KMS-11 (cell line): ENCODE data around the gene COMMD10.

Experiments used
- H2AFZ ChIP-seq: fragments of 200-600 bp; sonication (generic); 2 replicates; pipeline ENCODE4 v1.6.1; 2016; ENCODE audit warnings: antibody characterized with exemption, mixed run types, low read depth
- H3K27ac ChIP-seq: fragments of 200-600 bp; sonication (generic); 2 replicates; pipeline ENCODE4 v1.6.1; 2016; ENCODE audit warnings: mild to moderate bottlenecking, mixed run types
- H3K27me3 ChIP-seq: fragments of 200-600 bp; sonication (generic); 2 replicates; pipeline ENCODE4 v1.6.1; 2017; ENCODE audit warnings: mild to moderate bottlenecking, low read depth, mixed run types, moderate library complexity; ENCODE audit not compliant: insufficient read depth
- H3K36me3 ChIP-seq: fragments of 200-600 bp; sonication (generic); 2 replicates; pipeline ENCODE4 v1.6.1; 2017; ENCODE audit warnings: mild to moderate bottlenecking, mixed run types; ENCODE audit not compliant: insufficient read depth
- H3K4me1 ChIP-seq: fragments of 200-600 bp; sonication (generic); 2 replicates; pipeline ENCODE4 v1.6.1; 2016; ENCODE audit warnings: mild to moderate bottlenecking, low read depth, mixed run types; ENCODE audit not compliant: poor library complexity, severe bottlenecking
- H3K4me2 ChIP-seq: fragments of 200-600 bp; sonication (generic); 2 replicates; pipeline ENCODE4 v1.7.0; 2016; ENCODE audit warnings: mild to moderate bottlenecking, mixed run types
- H3K4me3 ChIP-seq: fragments of 200-600 bp; sonication (generic); IDR thresholded peaks from 2 replicates; pipeline ENCODE4 v1.6.1; 2017; ENCODE audit warnings: low read depth, low read length, mixed read lengths; ENCODE audit not compliant: insufficient read depth
- H3K79me2 ChIP-seq: fragments of 200-600 bp; sonication (generic); 2 replicates; pipeline ENCODE4 v1.6.1; 2016; ENCODE audit warnings: low read depth, mixed run types; ENCODE audit not compliant: insufficient read depth
- H3K9ac ChIP-seq: fragments of 200-600 bp; sonication (generic); 2 replicates; pipeline ENCODE4 v1.6.1; 2016; ENCODE audit warnings: mild to moderate bottlenecking, mixed run types
- H4K20me1 ChIP-seq: fragments of 200-600 bp; sonication (generic); 2 replicates; pipeline ENCODE4 v1.6.1; 2016; ENCODE audit warnings: mild to moderate bottlenecking, mixed run types; ENCODE audit not compliant: insufficient read depth
- CTCF ChIP-seq: fragments of 200-600 bp; sonication (generic); conservative IDR thresholded peaks from 2 replicates; pipeline ENCODE4 v1.6.1; 2017; ENCODE audit warnings: low read depth, mild to moderate bottlenecking, antibody characterized with exemption, low read length, moderate library complexity, mixed read lengths

COMMD10 gene

GRCh38 chr5:116042375-116042774, 42.5 kb upstream of the COMMD10 start:
- H3K4me2 ChIP-seq, result no peak overlapping the region
- H2AFZ ChIP-seq, result no peak overlapping the region
- H4K20me1 ChIP-seq, result no peaks in the 10 kb centered on the region
- H3K27ac ChIP-seq, result no peak overlapping the region
- H3K79me2 ChIP-seq, result no peaks in the 10 kb centered on the region
- H3K36me3 ChIP-seq, result no peaks in the 10 kb centered on the region
- no peak for TF ChIP-seq CTCF
- H3K4me3 ChIP-seq, result no peak overlapping the region
- H3K9ac ChIP-seq, result no peak overlapping the region
- peaks cover 10% of the 10 kb centered on the region for H3K4me1 ChIP-seq
- H3K27me3 ChIP-seq, result no peaks in the 10 kb centered on the region

GRCh38 chr5:116044073-116044472, 40.8 kb upstream of the COMMD10 start:
- no peak overlapping the region for H3K27ac ChIP-seq
- no peak for TF ChIP-seq CTCF
- H3K4me2 ChIP-seq, result no peak overlapping the region
- no peak overlapping the region for H3K9ac ChIP-seq
- no peaks in the 10 kb centered on the region for H3K36me3 ChIP-seq
- no peaks in the 10 kb centered on the region for H3K79me2 ChIP-seq
- H3K4me3 ChIP-seq, result no peak overlapping the region
- no peak overlapping the region for H2AFZ ChIP-seq
- H3K27me3 ChIP-seq, result no peaks in the 10 kb centered on the region
- no peaks in the 10 kb centered on the region for H4K20me1 ChIP-seq
- H3K4me1 ChIP-seq, result peaks cover 10% of the 10 kb centered on the region

GRCh38 chr5:116045821-116046220, 39.0 kb upstream of the COMMD10 start:
- Histone ChIP-seq H2AFZ (no peak overlapping the region), H3K4me1 (peaks cover 10% of the 10 kb centered on the region), H3K79me2 (no peaks in the 10 kb centered on the region), H3K27me3 (no peaks in the 10 kb centered on the region), H3K27ac (no peak overlapping the region), H3K4me3 (no peak overlapping the region), H3K9ac (no peak overlapping the region), H3K36me3 (no peaks in the 10 kb centered on the region), H3K4me2 (peak overlapping the region; percentile 21; the same call in 1 of the 2 replicates), H4K20me1 (no peaks in the 10 kb centered on the region)
- no peak for TF ChIP-seq CTCF

GRCh38 chr5:116046261-116046660, 38.6 kb upstream of the COMMD10 start:
- no peak for TF ChIP-seq CTCF
- Histone ChIP-seq H3K4me2 (0 out of 2 replicates have a peak overlapping the region, but pooled peaks have one; percentile 21), H3K9ac (no peak overlapping the region), H3K27me3 (no peaks in the 10 kb centered on the region), H3K36me3 (no peaks in the 10 kb centered on the region), H4K20me1 (no peaks in the 10 kb centered on the region), H3K4me1 (peaks cover 10% of the 10 kb centered on the region), H2AFZ (no peak overlapping the region), H3K27ac (no peak overlapping the region), H3K79me2 (no peaks in the 10 kb centered on the region), H3K4me3 (no peak overlapping the region)

- H3K4me3 ChIP-seq, result no peak overlapping the region
- no peaks in the 10 kb centered on the region for H3K27me3 ChIP-seq
- H3K79me2 ChIP-seq, result no peaks in the 10 kb centered on the region
- no peaks in the 10 kb centered on the region for H3K36me3 ChIP-seq
- H2AFZ ChIP-seq, result no peak overlapping the region
- peaks cover 10% of the 10 kb centered on the region for H3K4me1 ChIP-seq
- no peak overlapping the region for H3K4me2 ChIP-seq
- H4K20me1 ChIP-seq, result no peaks in the 10 kb centered on the region
- TF ChIP-seq CTCF, result no peak
- H3K9ac ChIP-seq, result no peak overlapping the region
- H3K27ac ChIP-seq, result no peak overlapping the region
Measured at GRCh38 chr5:116046823-116047222, 38.0 kb upstream of the COMMD10 start.
